ENCODE data around the gene SPAG9. TPM values are rescaled to one million over a fixed set of nuclear protein-coding genes. Genes with fewer than 3 reads are reported as not detected.

Gene SPAG9
- total and polyA plus RNA-seq, 2 of the 8 experiments (the other 6 are each of a cell fraction or from before 2014, with no cell fraction given) = 9.8 to 63.8 TPM

DNA sequence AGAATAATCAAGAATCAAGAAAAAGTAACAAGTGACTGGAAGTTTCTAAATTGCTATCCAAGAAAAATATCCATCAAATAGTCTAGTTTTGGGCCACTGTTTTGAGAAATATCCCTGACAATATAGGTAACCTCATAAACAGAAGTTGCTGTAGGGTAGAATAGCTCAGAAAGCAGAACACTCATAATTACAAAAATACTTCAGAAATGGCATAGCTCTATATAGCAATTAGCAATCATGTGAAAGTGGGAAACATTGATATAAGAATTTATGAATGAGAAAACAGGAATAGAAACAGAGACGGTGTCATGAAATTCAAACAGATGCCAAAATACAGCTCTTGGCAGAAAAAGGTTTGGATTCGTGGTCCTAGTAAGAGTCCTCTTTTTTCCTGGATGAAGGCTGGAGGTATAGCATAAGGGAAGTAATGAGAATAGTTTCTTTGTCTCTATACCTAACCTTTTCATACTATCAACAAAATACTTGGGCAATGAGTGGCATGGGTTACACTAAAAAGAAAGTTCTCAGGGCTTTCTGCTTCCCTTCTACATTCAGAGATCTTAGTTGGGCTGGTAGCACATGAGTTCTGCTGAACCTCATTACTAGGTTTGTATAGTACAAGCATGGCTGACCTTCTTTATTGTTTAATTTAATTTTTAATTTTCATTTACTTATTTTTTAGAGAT lies 33.5 kb downstream of the SPAG9 start:
- Histone ChIP-seq H3K14ac (ENCODE audit: insufficient read length) (no peak overlapping the region), H3K4me3 (ENCODE audit: extremely low read depth in 1 of 4, insufficient read depth in 2 of 4, low read depth in 3 of 4, low read length in 4 of 4) (no peak overlapping the region), H4K91ac (replicated peaks; ENCODE audit: insufficient read length, low read length) (no peak overlapping the region), H2AFZ (ENCODE audit: low read length) (no peak overlapping the region), H3K4me2 (ENCODE audit: insufficient read depth in 1 of 2, low read depth in 2 of 2, low read length in 2 of 2) (no peak overlapping the region), H3K4me1 (replicated peaks in 1 of 4; ENCODE audit: control insufficient read depth in 3 of 4, insufficient read depth in 4 of 4, low read length in 3 of 4) (no peaks in the 10 kb centered on the region), H2AK5ac (ENCODE audit: low read depth, low read length) (no peak overlapping the region), H3K27ac (ENCODE audit: low read depth, low read length) (no peak overlapping the region), H2BK15ac (ENCODE audit: low read length) (no peak overlapping the region), H2BK120ac (replicated peaks; ENCODE audit: low read depth, low read length) (no peak overlapping the region), H4K8ac (ENCODE audit: extremely low read depth, insufficient read depth, low read length) (no peak overlapping the region), H3K79me2 (ENCODE audit: control insufficient read depth in 1 of 2, insufficient read depth in 2 of 2, low read length in 2 of 2) (peaks cover 0 to 5% of the 10 kb centered on the region in 2 experiments; a peak in 2 of 4 replicates), H3K23ac (ENCODE audit: insufficient read length) (no peak overlapping the region), H2BK12ac (ENCODE audit: low read depth, low read length) (no peak overlapping the region), H2BK5ac (ENCODE audit: low read depth, low read length) (no peak overlapping the region), H2BK20ac (ENCODE audit: low read length) (no peak overlapping the region), H3K79me1 (ENCODE audit: low read depth, low read length) (no peaks in the 10 kb centered on the region), H3K9ac (replicated peaks in 1 of 4; ENCODE audit: extremely low read depth in 1 of 4, low read depth in 3 of 4, low read length in 3 of 4) (no peak overlapping the region), H3K56ac (replicated peaks; ENCODE audit: insufficient read length, low read depth, low read length) (no peak overlapping the region), H3K23me2 (ENCODE audit: low read depth, low read length) (no peaks in the 10 kb centered on the region), H3K27me3 (replicated peaks in 1 of 4; ENCODE audit: control insufficient read depth in 3 of 4, extremely low read depth in 1 of 4, insufficient read depth in 3 of 4, low read length in 3 of 4) (no peaks in the 10 kb centered on the region), H3K36me3 (ENCODE audit: control insufficient read depth in 2 of 4, insufficient read depth in 4 of 4, low read length in 3 of 4) (no peaks in the 10 kb centered on the region; a peak in 1 of 8 replicates), H3K9me3 (ENCODE audit: insufficient read depth in 2 of 2, low read depth in 1 of 2, low read length in 1 of 2) (no peaks in the 10 kb centered on the region), H3K4ac (replicated peaks; ENCODE audit: insufficient read length, low read depth, low read length) (no peak overlapping the region), H4K20me1 (replicated peaks in 1 of 2; ENCODE audit: control insufficient read depth in 1 of 2, insufficient read depth in 2 of 2, low read length in 2 of 2) (peaks cover 0 to 3% of the 10 kb centered on the region in 2 experiments), H4K5ac (ENCODE audit: insufficient read length, low read depth, low read length) (no peak overlapping the region), H3K18ac (ENCODE audit: extremely low read depth, low read length) (no peak overlapping the region)
- TF ChIP-seq SUZ12 (IDR thresholded peaks at IDR 0.05; ENCODE audit: low read length) (no peak), TCF12 (IDR thresholded peaks at IDR 0.05; ENCODE audit: low read depth, low read length) (no peak)
- FAIRE-seq = no peak
- no peak for DNase-seq (ENCODE audit: low read depth in 1 of 2, low spot score in 2 of 2)
- WGBS, 2 experiments (ENCODE audit: extremely low coverage in 1 of 2, insufficient coverage in 1 of 2, insufficient read length in 1 of 2, insufficient replicate concordance in 2 of 2, low coverage in 1 of 2, low lambda C conversion rate in 2 of 2, missing lambda C conversion rate in 1 of 2) = 94% methylated on average over 2 of the region's 2 CpGs; no CpG with 5 or more reads in 1 of the 2 experiments
- POLR2A ChIA-PET (ENCODE audit: partially characterized antibody) = interaction anchor here (0.7 to 1.3 kb wide), 2 partner anchors 10 to 52 kb away, joined by 3 to 4 read pairs; no protein-coding TSS in a partner anchor
- CTCF ChIA-PET (ENCODE audit: partially characterized antibody) = interaction anchor here (0.6 to 1.2 kb wide), 3 partner anchors 35 to 316 kb away, joined by 3 to 4 read pairs (median 3); no protein-coding TSS in a partner anchor

Data from H1 (cell line).